NCI-H2171 treated with DMSO at 0.1 percent for 48 hours (cell line): ENCODE results near the gene PHACTR4.
"Not testable (repeated sequence)": the region's sequence is repeated elsewhere in the genome, so short reads cannot be mapped to it uniquely, and the experiment has no call there.

Source experiments
- DNase-seq: peaks from one replicate; lab custom pipeline; 2025; lab: John Stamatoyannopoulos, UW

The PHACTR4 gene

GRCh38 chr1:28437264-28437923, 67.9 kb downstream of the PHACTR4 start:
- no peak for DNase-seq

GRCh38 chr1:28437924-28438699, 68.6 kb downstream of the PHACTR4 start:
- no peak for DNase-seq

GRCh38 chr1:28439320-28439719, 69.8 kb downstream of the PHACTR4 start:
- no peak for DNase-seq

GRCh38 chr1:28441674-28442073, 72.1 kb downstream of the PHACTR4 start:
- no peak for DNase-seq

GRCh38 chr1:28443550-28443949, 74.0 kb downstream of the PHACTR4 start:
- DNase-seq = no peak

- no peak for DNase-seq
Measured at GRCh38 chr1:28447679-28448078, 78.1 kb downstream of the PHACTR4 start.

GRCh38 chr1:28448094-28448611, 78.6 kb downstream of the PHACTR4 start:
- DNase-seq = not testable (repeated sequence)

GRCh38 chr1:28449904-28450303, 80.4 kb downstream of the PHACTR4 start:
- no peak for DNase-seq

- no peak for DNase-seq
Measured at GRCh38 chr1:28450561-28450960, 81.0 kb downstream of the PHACTR4 start.

- no peak for DNase-seq
Measured at GRCh38 chr1:28451011-28451410, 81.5 kb downstream of the PHACTR4 start.

- peak; percentile 46 for DNase-seq
Measured at GRCh38 chr1:28456078-28456477, 86.5 kb downstream of the PHACTR4 start.

- no peak for DNase-seq
Measured at GRCh38 chr1:28457678-28458077, 88.1 kb downstream of the PHACTR4 start.

- no peak for DNase-seq
Measured at GRCh38 chr1:28458237-28459228, 89.0 kb downstream of the PHACTR4 start.

- no peak for DNase-seq
Measured at GRCh38 chr1:28466226-28466778, 96.8 kb downstream of the PHACTR4 start.

- no peak for DNase-seq
Measured at GRCh38 chr1:28470146-28470545, 100.6 kb downstream of the PHACTR4 start.

- not testable (repeated sequence) for DNase-seq
Measured at GRCh38 chr1:28479497-28479896, 110.0 kb downstream of the PHACTR4 start.

- no peak for DNase-seq
Measured at GRCh38 chr1:28480308-28480707, 110.8 kb downstream of the PHACTR4 start.

- no peak for DNase-seq
Measured at GRCh38 chr1:28482138-28482537, 112.6 kb downstream of the PHACTR4 start.

- no peak for DNase-seq
Measured at GRCh38 chr1:28482702-28483101, 113.2 kb downstream of the PHACTR4 start.

GRCh38 chr1:28494737-28495136, 125.2 kb downstream of the PHACTR4 start:
- DNase-seq = no peak

GRCh38 chr1:28499553-28499952, 130.0 kb downstream of the PHACTR4 start:
- no peak for DNase-seq

- DNase-seq = no peak
Measured at GRCh38 chr1:28501925-28502324, 132.4 kb downstream of the PHACTR4 start.
